DOHH2 (cell line): ENCODE measurements around the gene OSBPL2.
A peak's percentile ranks its signal among the peaks of the same experiment; 100 is the strongest.

Source experiments
- H3F3A ChIP-seq: fragments of 200-600 bp; sonication (generic), shearing (Covaris generic); 2 replicates; pipeline ENCODE4 v1.6.0; 2016; ENCODE audit warnings: antibody characterized with exemption, mild to moderate bottlenecking; ENCODE audit not compliant: control insufficient read depth, insufficient read depth
- H3K27ac ChIP-seq: fragments of 200-600 bp; sonication (generic); 2 replicates; pipeline ENCODE4 v1.5.1; 2014; ENCODE audit warnings: low read depth, mild to moderate bottlenecking, low read length, moderate library complexity
- H3K27me3 ChIP-seq: fragments of 200-600 bp; sonication (generic); 2 replicates; pipeline ENCODE4 v1.6.1; 2014; ENCODE audit warnings: mild to moderate bottlenecking, low read length, mixed read lengths; ENCODE audit not compliant: control insufficient read depth
- H3K36me3 ChIP-seq: fragments of 200-600 bp; sonication (generic); 2 replicates; pipeline ENCODE4 v1.6.1; 2014; ENCODE audit warnings: mild to moderate bottlenecking, low read length, moderate library complexity, mixed read lengths; ENCODE audit not compliant: control insufficient read depth
- H3K4me1 ChIP-seq: fragments of 200-600 bp; sonication (generic); 2 replicates; pipeline ENCODE4 v1.6.1; 2014; ENCODE audit warnings: mild to moderate bottlenecking, low read length, mixed read lengths; ENCODE audit not compliant: control insufficient read depth
- H3K4me2 ChIP-seq: fragments of 200-600 bp; sonication (generic); 2 replicates; pipeline ENCODE4 v1.6.0; 2014; ENCODE audit warnings: mild to moderate bottlenecking, low read length, moderate library complexity
- H3K4me3 ChIP-seq: fragments of 200-600 bp; sonication (generic); 2 replicates; pipeline ENCODE4 v1.5.1; 2014; ENCODE audit warnings: mild to moderate bottlenecking, low read length, mixed read lengths
- H3K79me2 ChIP-seq: fragments of 200-600 bp; sonication (generic); 2 replicates; pipeline ENCODE4 v1.6.1; 2014; ENCODE audit warnings: mild to moderate bottlenecking, low read length, mixed read lengths; ENCODE audit not compliant: control insufficient read depth
- H3K9me2 ChIP-seq: fragments of 200-600 bp; sonication (generic); replicated peaks from 2 replicates; pipeline ENCODE4 v1.6.1; 2014; ENCODE audit warnings: mild to moderate bottlenecking, low read length, mixed read lengths; ENCODE audit not compliant: control insufficient read depth
- H3K9me3 ChIP-seq: fragments of 200-600 bp; sonication (generic); 2 replicates; pipeline ENCODE4 v1.6.1; 2014; ENCODE audit warnings: antibody characterized with exemption, low read length, mixed read lengths; ENCODE audit not compliant: control insufficient read depth, insufficient read depth
- H4K20me1 ChIP-seq: fragments of 200-600 bp; sonication (generic); 2 replicates; pipeline ENCODE4 v1.6.0; 2014; ENCODE audit warnings: low read depth, mild to moderate bottlenecking, antibody characterized with exemption, low read length, moderate library complexity; ENCODE audit not compliant: control insufficient read depth, insufficient read depth
- CTCF ChIP-seq: fragments of 200-600 bp; sonication (generic); IDR thresholded peaks from one replicate; pipeline ENCODE4 v1.5.1; 2014; ENCODE audit warnings: antibody characterized with exemption, mild to moderate bottlenecking, low read depth, low read length; ENCODE audit not compliant: poor library complexity, severe bottlenecking
- EZH2phosphoT487 ChIP-seq: fragments of 200-600 bp; sonication (generic); IDR thresholded peaks from 2 replicates; pipeline ENCODE4 v1.6.1; 2017; ENCODE audit warnings: borderline replicate concordance, mild to moderate bottlenecking, antibody characterized with exemption, low read length, moderate library complexity, mixed read lengths

The OSBPL2 gene

GRCh38 chr20:62344092-62344491, 105.8 kb downstream of the OSBPL2 start:
- no peaks in the 10 kb centered on the region for H3K27me3 ChIP-seq
- peaks cover 5% of the 10 kb centered on the region; the same call in 1 of the 2 replicates for H3K9me3 ChIP-seq
- H3K79me2 ChIP-seq, result 0 out of 2 replicates have a peak, but pooled peaks cover 4% of the 10 kb centered on the region
- no peaks in the 10 kb centered on the region for H3K9me2 ChIP-seq
- peaks cover 44% of the 10 kb centered on the region for H3K4me1 ChIP-seq
- peak overlapping the region; percentile 39; the same call in 1 of the 2 replicates for H3K27ac ChIP-seq
- no peaks in the 10 kb centered on the region for H4K20me1 ChIP-seq
- H3F3A ChIP-seq, result peaks cover 24% of the 10 kb centered on the region
- TF ChIP-seq CTCF, result no peak
- TF ChIP-seq EZH2phosphoT487, result no peak
- H3K4me3 ChIP-seq, result no peak overlapping the region
- H3K4me2 ChIP-seq, result peak overlapping the region; percentile 27; the same call in 1 of the 2 replicates
- peaks cover 17% of the 10 kb centered on the region for H3K36me3 ChIP-seq

- Histone ChIP-seq H3F3A (peaks cover 18% of the 10 kb centered on the region), H3K79me2 (0 out of 2 replicates have a peak, but pooled peaks cover 4% of the 10 kb centered on the region), H3K9me3 (peaks cover 5% of the 10 kb centered on the region; the same call in 1 of the 2 replicates), H3K4me1 (peaks cover 37% of the 10 kb centered on the region), H3K27ac (peak overlapping the region; percentile 39), H3K9me2 (no peaks in the 10 kb centered on the region), H3K27me3 (no peaks in the 10 kb centered on the region), H4K20me1 (no peaks in the 10 kb centered on the region), H3K4me3 (no peak overlapping the region; the same call in 1 of the 2 replicates), H3K4me2 (peak overlapping the region; percentile 27), H3K36me3 (peaks cover 17% of the 10 kb centered on the region)
- TF ChIP-seq EZH2phosphoT487, result no peak
- no peak for TF ChIP-seq CTCF
Measured at GRCh38 chr20:62344782-62345181, 106.5 kb downstream of the OSBPL2 start.
